Measurements from ENCODE around the gene ITCH.
"Not testable (repeated sequence)": the region's sequence is repeated elsewhere in the genome, so short reads cannot be mapped to it uniquely, and the experiment has no call there.

Gene ITCH

GRCh38 chr20:34344238-34344637 lies 18.8 kb upstream of the ITCH start:
- DNase-seq (ENCODE audit: low read depth): no peak

- no peak for DNase-seq (ENCODE audit: low read depth)
Observed at GRCh38 chr20:34345402-34345736, 17.7 kb upstream of the ITCH start.

GRCh38 chr20:34345839-34346532 lies 17.1 kb upstream of the ITCH start:
- DNase-seq (ENCODE audit: low read depth): not testable (repeated sequence)

- DNase-seq (ENCODE audit: low read depth): not testable (repeated sequence)
Observed at GRCh38 chr20:34346533-34346865, 16.6 kb upstream of the ITCH start.

- no peak for DNase-seq (ENCODE audit: low read depth)
Observed at GRCh38 chr20:34347571-34347970, 15.5 kb upstream of the ITCH start.

GRCh38 chr20:34350095-34350494 lies 13.0 kb upstream of the ITCH start:
- DNase-seq (ENCODE audit: low read depth): no peak

GRCh38 chr20:34353467-34353866 lies 9.6 kb upstream of the ITCH start:
- DNase-seq (ENCODE audit: low read depth): not testable (repeated sequence)

- DNase-seq (ENCODE audit: low read depth): no peak
Observed at GRCh38 chr20:34355427-34355826, 7.6 kb upstream of the ITCH start.

- not testable (repeated sequence) for DNase-seq (ENCODE audit: low read depth)
Observed at GRCh38 chr20:34359729-34360128, 3.3 kb upstream of the ITCH start.

- no peak for DNase-seq (ENCODE audit: low read depth)
Observed at GRCh38 chr20:34362502-34363061, 491 bp upstream of the ITCH start.

- no peak for DNase-seq (ENCODE audit: low read depth)
Observed at GRCh38 chr20:34363465-34364222, 571 bp downstream of the ITCH start.

- no peak for DNase-seq (ENCODE audit: low read depth)
Observed at GRCh38 chr20:34364223-34364506, 1.1 kb downstream of the ITCH start.

- no peak for DNase-seq (ENCODE audit: low read depth)
Observed at GRCh38 chr20:34365765-34366213, 2.7 kb downstream of the ITCH start.

GRCh38 chr20:34367155-34367554 lies 4.1 kb downstream of the ITCH start:
- DNase-seq (ENCODE audit: low read depth): no peak

- DNase-seq (ENCODE audit: low read depth): not testable (repeated sequence)
Observed at GRCh38 chr20:34367911-34368310, 4.8 kb downstream of the ITCH start.

GRCh38 chr20:34368547-34368946 lies 5.5 kb downstream of the ITCH start:
- no peak for DNase-seq (ENCODE audit: low read depth)

- no peak for DNase-seq (ENCODE audit: low read depth)
Observed at GRCh38 chr20:34369265-34369664, 6.2 kb downstream of the ITCH start.

GRCh38 chr20:34370062-34370461 lies 7.0 kb downstream of the ITCH start:
- DNase-seq (ENCODE audit: low read depth): no peak

GRCh38 chr20:34373445-34373844 lies 10.4 kb downstream of the ITCH start:
- no peak for DNase-seq (ENCODE audit: low read depth)

- no peak for DNase-seq (ENCODE audit: low read depth)
Observed at GRCh38 chr20:34374209-34374760, 11.2 kb downstream of the ITCH start.

GRCh38 chr20:34375977-34376430 lies 12.9 kb downstream of the ITCH start:
- no peak for DNase-seq (ENCODE audit: low read depth)

- DNase-seq (ENCODE audit: low read depth): no peak
Observed at GRCh38 chr20:34377072-34377847, 14.2 kb downstream of the ITCH start.
